ENCODE data around the gene TRAPPC3L. TPM values are rescaled to one million over a fixed set of nuclear protein-coding genes. Genes with fewer than 3 reads are reported as not detected.

Gene TRAPPC3L
- polyA plus RNA-seq (2011; rRNA removed) = not detected in 2 replicates
- not detected in 2 replicates for polyA plus RNA-seq (2012; cell fraction: cytosol; rRNA removed)
- polyA plus RNA-seq (2012; cell fraction: nucleus; rRNA removed) = not detected in 2 replicates
- not detected in 3 replicates for polyA plus RNA-seq (2017; fragmentation: RNase III; extraction: RNeasy Plus Mini Kit Qiagen cat#74134 plus additional on column Dnase treatment)
- polyA minus RNA-seq (2011; rRNA and poly(A)+ RNA removed) = not detected in 2 replicates

DNA sequence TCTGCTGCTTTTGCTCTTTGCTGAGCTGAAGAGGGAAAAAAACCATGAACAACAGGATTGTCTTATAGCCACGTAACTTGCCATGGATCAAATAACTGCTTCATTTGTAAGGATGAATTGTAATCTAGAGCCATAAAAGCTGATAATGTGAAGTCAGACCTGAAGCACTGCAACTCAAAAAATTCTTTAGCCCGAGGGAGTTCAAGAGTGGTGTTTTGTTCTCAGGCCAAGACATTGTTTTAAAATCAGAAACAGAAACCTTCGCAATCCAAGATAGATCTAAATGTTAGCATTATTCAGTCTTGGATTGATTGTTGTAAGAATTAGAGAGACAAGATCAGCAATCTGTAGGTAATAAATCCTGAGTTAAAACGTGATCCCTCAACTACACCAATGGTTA, at the start of gene TRAPPC3L:
TSS of gene TRAPPC3L (minus strand) at position 34 of the 400 bp plus-strand sequence. CDS start 170 bp downstream, outside the sequence.
- TF ChIP-seq JUNB (IDR thresholded peaks at IDR 0.05) = no peak
- no peak for TF ChIP-seq RFX5 (IDR thresholded peaks at IDR 0.05)
- TF ChIP-seq CBX2 (IDR thresholded peaks at IDR 0.05; ENCODE audit: borderline replicate concordance, low read depth) = no peak
- TF ChIP-seq, protein P1, sequence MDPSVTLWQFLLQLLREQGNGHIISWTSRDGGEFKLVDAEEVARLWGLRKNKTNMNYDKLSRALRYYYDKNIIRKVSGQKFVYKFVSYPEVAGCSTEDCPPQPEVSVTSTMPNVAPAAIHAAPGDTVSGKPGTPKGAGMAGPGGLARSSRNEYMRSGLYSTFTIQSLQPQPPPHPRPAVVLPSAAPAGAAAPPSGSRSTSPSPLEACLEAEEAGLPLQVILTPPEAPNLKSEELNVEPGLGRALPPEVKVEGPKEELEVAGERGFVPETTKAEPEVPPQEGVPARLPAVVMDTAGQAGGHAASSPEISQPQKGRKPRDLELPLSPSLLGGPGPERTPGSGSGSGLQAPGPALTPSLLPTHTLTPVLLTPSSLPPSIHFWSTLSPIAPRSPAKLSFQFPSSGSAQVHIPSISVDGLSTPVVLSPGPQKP (IDR thresholded peaks at IDR 0.05; ENCODE audit: low read depth, low read length) = no peak
- TF ChIP-seq, protein P2, sequence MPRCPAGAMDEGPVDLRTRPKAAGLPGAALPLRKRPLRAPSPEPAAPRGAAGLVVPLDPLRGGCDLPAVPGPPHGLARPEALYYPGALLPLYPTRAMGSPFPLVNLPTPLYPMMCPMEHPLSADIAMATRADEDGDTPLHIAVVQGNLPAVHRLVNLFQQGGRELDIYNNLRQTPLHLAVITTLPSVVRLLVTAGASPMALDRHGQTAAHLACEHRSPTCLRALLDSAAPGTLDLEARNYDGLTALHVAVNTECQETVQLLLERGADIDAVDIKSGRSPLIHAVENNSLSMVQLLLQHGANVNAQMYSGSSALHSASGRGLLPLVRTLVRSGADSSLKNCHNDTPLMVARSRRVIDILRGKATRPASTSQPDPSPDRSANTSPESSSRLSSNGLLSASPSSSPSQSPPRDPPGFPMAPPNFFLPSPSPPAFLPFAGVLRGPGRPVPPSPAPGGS (IDR thresholded peaks at IDR 0.05) = no peak
- TF ChIP-seq ZC3H11A (IDR thresholded peaks at IDR 0.05) = no peak
- TF ChIP-seq HOXB13 (CRISPR knock-in tag; IDR thresholded peaks at IDR 0.05; ENCODE audit: low read depth) = no peak
- no peak for TF ChIP-seq HOXA7 (CRISPR knock-in tag; IDR thresholded peaks at IDR 0.05)
- TF ChIP-seq, protein P3, sequence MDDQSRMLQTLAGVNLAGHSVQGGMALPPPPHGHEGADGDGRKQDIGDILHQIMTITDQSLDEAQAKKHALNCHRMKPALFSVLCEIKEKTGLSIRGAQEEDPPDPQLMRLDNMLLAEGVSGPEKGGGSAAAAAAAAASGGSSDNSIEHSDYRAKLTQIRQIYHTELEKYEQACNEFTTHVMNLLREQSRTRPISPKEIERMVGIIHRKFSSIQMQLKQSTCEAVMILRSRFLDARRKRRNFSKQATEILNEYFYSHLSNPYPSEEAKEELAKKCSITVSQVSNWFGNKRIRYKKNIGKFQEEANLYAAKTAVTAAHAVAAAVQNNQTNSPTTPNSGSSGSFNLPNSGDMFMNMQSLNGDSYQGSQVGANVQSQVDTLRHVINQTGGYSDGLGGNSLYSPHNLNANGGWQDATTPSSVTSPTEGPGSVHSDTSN (IDR thresholded peaks at IDR 0.05) = no peak
- no peak for TF ChIP-seq RAD21 (conservative IDR thresholded peaks at IDR 0.05 in 1 of 2, IDR thresholded peaks at IDR 0.05 in 1 of 2)
- TF ChIP-seq JUN (IDR thresholded peaks at IDR 0.05) = no peak
- no peak for TF ChIP-seq TFCP2L1 (CRISPR knock-in tag; IDR thresholded peaks at IDR 0.05)
- TF ChIP-seq ZFP36 (IDR thresholded peaks at IDR 0.05; ENCODE audit: borderline replicate concordance, partially characterized antibody) = no peak
- TF ChIP-seq, protein P4, sequence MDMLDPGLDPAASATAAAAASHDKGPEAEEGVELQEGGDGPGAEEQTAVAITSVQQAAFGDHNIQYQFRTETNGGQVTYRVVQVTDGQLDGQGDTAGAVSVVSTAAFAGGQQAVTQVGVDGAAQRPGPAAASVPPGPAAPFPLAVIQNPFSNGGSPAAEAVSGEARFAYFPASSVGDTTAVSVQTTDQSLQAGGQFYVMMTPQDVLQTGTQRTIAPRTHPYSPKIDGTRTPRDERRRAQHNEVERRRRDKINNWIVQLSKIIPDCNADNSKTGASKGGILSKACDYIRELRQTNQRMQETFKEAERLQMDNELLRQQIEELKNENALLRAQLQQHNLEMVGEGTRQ (IDR thresholded peaks at IDR 0.05) = no peak
- no peak for TF ChIP-seq FOXS1 (CRISPR knock-in tag; IDR thresholded peaks at IDR 0.05)
- CTCF ChIA-PET = interaction anchor here (0.8 kb wide), 1 partner anchor 15 kb away, joined by 3 read pairs; no protein-coding TSS in a partner anchor
- WGBS (ENCODE audit: missing lambda C conversion rate) = 59% methylated on average over 4 of the region's 4 CpGs
- ATAC-seq = no peak
- POLR2A ChIA-PET = no interaction called here
- no peaks in the 10 kb centered on the region for H3K9me3 ChIP-seq
- H3K4me1 ChIP-seq = no peaks in the 10 kb centered on the region
- no peak for DNase-seq (ENCODE audit: low read depth in 1 of 2, low spot score in 1 of 2)
- no peak within 1 kb of the TSS for H3K4me3 ChIP-seq
- no peak within 1 kb of the TSS for H3K4me2 ChIP-seq
- FAIRE-seq = no peak
- H3K27ac ChIP-seq = no peak within 1 kb of the TSS

DNA sequence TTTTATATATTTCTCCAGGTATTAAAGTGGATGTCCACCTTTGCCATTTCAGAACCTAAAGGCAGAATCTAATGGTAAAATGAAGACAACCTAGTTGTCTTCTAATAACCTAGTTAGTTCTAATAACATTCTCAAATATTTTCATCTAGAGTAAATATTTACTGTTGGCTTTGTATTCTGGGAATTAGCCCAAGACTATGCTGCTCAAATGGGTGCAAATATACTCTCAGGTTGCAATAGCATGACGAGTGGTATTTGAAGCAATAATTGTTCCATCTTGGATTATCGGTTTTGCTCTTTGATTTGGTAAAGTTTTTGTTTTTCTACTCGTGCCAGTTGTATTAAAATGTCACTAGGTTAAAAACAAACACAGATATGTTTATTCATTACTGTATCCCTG, 49.8 kb upstream of the TRAPPC3L start:
- Histone ChIP-seq H3K4me2 (no peak overlapping the region), H3K27ac (no peak overlapping the region), H3K4me1 (no peaks in the 10 kb centered on the region), H3K4me3 (no peak overlapping the region), H3K9me3 (no peaks in the 10 kb centered on the region)
- ChIA-PET CTCF (no interaction called here), POLR2A (no interaction called here)
- WGBS (ENCODE audit: missing lambda C conversion rate) = 47% methylated on average over 3 of the region's 3 CpGs
- no peak for FAIRE-seq
- no peak for DNase-seq (ENCODE audit: low read depth in 1 of 2, low spot score in 1 of 2)
- ATAC-seq = no peak
- TF ChIP-seq NR3C1 (IDR thresholded peaks at IDR 0.05) = no peak
- no peak for TF ChIP-seq SREBF2 (IDR thresholded peaks at IDR 0.05)
- no peak for TF ChIP-seq CEBPB (IDR thresholded peaks at IDR 0.05)
- TF ChIP-seq GATA3 (IDR thresholded peaks at IDR 0.05; ENCODE audit: borderline replicate concordance) = no peak
- TF ChIP-seq CHD2 (IDR thresholded peaks at IDR 0.05; ENCODE audit: low read length, partially characterized antibody) = no peak
- TF ChIP-seq CBX2 (IDR thresholded peaks at IDR 0.05; ENCODE audit: borderline replicate concordance, low read depth) = no peak
- TF ChIP-seq POLR2AphosphoS2 (conservative IDR thresholded peaks at IDR 0.05; ENCODE audit: low read length) = no peak
- TF ChIP-seq FOXS1 (CRISPR knock-in tag; IDR thresholded peaks at IDR 0.05) = no peak
- no peak for TF ChIP-seq CHD4 (IDR thresholded peaks at IDR 0.05; ENCODE audit: borderline replicate concordance)
- no peak for TF ChIP-seq NFE2L2 (conservative IDR thresholded peaks at IDR 0.05; ENCODE audit: low read length)
- TF ChIP-seq CBX8 (IDR thresholded peaks at IDR 0.05) = no peak
- TF ChIP-seq TP53 (CRISPR knock-in tag; IDR thresholded peaks at IDR 0.05) = no peak
- TF ChIP-seq ZFP36 (IDR thresholded peaks at IDR 0.05; ENCODE audit: borderline replicate concordance, partially characterized antibody) = no peak
- TF ChIP-seq KDM5A (IDR thresholded peaks at IDR 0.05) = no peak
- TF ChIP-seq NPAS2 (CRISPR knock-in tag; IDR thresholded peaks at IDR 0.05; ENCODE audit: borderline replicate concordance) = no peak
- TF ChIP-seq MAZ (IDR thresholded peaks at IDR 0.05; ENCODE audit: borderline replicate concordance, low read depth, low read length) = no peak
- no peak for TF ChIP-seq HOXB13 (CRISPR knock-in tag; IDR thresholded peaks at IDR 0.05; ENCODE audit: low read depth)
- no peak for TF ChIP-seq HOXB5 (CRISPR knock-in tag; IDR thresholded peaks at IDR 0.05)
- TF ChIP-seq, protein P5, sequence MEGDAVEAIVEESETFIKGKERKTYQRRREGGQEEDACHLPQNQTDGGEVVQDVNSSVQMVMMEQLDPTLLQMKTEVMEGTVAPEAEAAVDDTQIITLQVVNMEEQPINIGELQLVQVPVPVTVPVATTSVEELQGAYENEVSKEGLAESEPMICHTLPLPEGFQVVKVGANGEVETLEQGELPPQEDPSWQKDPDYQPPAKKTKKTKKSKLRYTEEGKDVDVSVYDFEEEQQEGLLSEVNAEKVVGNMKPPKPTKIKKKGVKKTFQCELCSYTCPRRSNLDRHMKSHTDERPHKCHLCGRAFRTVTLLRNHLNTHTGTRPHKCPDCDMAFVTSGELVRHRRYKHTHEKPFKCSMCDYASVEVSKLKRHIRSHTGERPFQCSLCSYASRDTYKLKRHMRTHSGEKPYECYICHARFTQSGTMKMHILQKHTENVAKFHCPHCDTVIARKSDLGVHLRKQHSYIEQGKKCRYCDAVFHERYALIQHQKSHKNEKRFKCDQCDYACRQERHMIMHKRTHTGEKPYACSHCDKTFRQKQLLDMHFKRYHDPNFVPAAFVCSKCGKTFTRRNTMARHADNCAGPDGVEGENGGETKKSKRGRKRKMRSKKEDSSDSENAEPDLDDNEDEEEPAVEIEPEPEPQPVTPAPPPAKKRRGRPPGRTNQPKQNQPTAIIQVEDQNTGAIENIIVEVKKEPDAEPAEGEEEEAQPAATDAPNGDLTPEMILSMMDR (IDR thresholded peaks at IDR 0.05) = no peak
- no peak for TF ChIP-seq FOSB (CRISPR knock-in tag; IDR thresholded peaks at IDR 0.05)

All from A549 (cell line).